ENCODE measurements around the gene UPB1.

DNA sequence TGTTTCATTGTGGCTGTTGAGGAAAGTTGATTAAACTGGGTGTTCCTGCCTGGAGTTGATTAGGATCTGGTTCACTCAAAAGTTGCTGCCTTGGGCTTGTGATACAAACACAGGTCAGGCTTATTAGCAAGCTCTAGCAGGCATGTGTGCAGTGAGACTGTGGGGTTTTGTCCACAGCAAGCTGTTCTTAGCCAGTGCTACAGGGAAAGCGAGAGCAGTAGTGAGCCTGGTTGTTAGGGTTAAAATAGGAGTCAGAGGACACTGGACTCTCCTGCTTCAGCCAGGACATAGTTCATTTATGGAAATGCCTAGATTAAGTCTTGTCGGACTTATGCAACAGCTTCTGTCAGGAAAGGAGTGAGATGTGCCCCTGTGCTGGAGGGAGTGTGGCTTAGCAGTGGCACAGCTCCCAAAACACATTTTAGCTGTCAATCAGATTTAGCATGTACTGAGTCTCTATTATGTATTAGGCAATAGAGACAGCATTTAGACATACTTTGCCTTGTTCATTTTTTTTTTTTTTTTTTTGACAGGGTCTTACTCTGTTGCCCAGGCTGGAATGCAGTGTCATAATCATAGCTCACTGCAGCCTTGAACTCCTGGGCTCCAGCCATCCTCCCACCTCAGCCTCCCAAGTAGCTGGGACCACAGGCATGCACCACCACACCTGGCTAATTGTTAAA is 69.4 kb downstream of the UPB1 start:
- TF ChIP-seq POLR2A (IDR thresholded peaks at IDR 0.05) = no peak
- no peak for TF ChIP-seq CTCF (IDR thresholded peaks at IDR 0.05)
